ENCODE measurements around the gene PSMC5.
A peak's percentile ranks its signal among the peaks of the same experiment; 100 is the strongest.

Gene PSMC5

DNA sequence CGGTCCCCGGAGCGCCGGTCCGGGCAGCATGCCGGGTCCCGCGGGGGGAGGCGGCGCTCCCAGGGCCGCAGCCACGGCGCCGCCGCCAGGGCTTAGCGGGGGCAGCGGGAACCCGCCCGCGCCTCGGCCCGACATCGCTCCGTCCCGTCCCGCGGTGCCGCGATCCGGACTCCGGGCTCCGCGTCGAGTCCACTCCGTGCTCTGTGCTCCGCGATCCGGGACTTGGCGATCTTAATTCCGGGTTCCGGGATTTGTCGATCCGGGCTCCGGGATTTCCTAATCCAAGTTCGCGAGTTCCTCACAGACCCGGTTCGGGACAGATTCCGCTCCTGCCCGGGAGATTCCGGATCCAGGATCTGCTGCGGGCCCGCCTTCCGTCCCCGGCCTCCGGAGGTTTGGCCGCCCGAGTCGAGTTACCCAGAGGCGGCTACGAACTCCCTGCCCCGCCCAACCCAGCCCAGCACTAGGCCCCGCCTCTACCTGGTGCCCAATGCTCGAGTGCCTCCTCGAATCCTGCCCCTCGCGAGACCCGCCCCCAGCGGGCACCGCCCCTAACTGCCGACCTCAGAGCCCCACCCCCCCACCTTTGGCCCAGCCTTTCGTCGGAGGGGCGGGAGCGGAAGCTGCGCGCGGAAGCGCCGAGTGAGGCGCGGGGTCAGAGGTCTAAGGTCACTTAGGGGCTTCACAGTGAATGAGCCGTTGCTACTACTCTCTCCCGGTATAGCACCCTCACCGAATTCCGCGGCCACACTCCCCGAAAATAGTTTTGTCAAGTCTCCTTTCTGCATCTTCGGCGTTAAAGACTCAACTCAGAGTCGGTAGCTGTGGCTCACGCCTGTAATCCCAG, 15.5 kb downstream of the PSMC5 start, which contains the start of gene SMARCD2:
Gene SMARCD2 (minus strand): TSS at position 146 of the 847 bp plus-strand sequence. CDS start 11 bp downstream, at position 135.
- TF ChIP-seq, protein P1, sequence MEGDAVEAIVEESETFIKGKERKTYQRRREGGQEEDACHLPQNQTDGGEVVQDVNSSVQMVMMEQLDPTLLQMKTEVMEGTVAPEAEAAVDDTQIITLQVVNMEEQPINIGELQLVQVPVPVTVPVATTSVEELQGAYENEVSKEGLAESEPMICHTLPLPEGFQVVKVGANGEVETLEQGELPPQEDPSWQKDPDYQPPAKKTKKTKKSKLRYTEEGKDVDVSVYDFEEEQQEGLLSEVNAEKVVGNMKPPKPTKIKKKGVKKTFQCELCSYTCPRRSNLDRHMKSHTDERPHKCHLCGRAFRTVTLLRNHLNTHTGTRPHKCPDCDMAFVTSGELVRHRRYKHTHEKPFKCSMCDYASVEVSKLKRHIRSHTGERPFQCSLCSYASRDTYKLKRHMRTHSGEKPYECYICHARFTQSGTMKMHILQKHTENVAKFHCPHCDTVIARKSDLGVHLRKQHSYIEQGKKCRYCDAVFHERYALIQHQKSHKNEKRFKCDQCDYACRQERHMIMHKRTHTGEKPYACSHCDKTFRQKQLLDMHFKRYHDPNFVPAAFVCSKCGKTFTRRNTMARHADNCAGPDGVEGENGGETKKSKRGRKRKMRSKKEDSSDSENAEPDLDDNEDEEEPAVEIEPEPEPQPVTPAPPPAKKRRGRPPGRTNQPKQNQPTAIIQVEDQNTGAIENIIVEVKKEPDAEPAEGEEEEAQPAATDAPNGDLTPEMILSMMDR (IDR thresholded peaks at IDR 0.05; ENCODE audit: insufficient read depth, low read depth, low read length, missing control alignments), result no peak
- H3K4me3 ChIP-seq (ENCODE audit: low read depth, low read length), result peak within 1 kb of the TSS; percentile 78
- DNase-seq (ENCODE audit: low read depth), result peak; percentile 99

DNA sequence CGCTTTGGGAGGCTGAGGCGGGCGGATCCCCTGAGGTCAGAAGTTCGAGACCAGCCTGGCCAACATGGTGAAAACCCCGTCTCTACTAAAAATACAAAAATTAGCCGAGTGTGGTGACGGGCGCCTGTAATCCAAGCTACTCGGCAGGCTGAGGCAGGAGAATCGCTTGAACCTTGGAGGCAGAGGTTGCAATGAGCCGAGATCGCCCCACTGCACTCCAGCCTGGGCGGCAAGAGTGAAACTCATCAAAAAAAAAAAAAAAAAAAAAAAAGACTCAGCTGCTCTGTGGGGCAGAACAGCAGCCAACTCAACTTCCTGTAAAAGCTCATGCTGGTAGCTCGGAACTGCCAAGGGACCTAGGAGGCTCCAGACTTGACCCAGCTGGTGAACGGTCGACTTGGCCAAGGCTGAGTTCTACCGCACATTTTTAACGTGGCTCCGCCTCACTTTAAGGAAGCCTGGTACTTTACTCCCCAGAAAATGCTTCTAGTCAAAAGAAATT, 16.2 kb downstream of the PSMC5 start:
- peak overlapping the region; percentile 63 for H3K4me3 ChIP-seq (ENCODE audit: low read depth, low read length)
- peak; percentile 91 for DNase-seq (ENCODE audit: low read depth)

DNA sequence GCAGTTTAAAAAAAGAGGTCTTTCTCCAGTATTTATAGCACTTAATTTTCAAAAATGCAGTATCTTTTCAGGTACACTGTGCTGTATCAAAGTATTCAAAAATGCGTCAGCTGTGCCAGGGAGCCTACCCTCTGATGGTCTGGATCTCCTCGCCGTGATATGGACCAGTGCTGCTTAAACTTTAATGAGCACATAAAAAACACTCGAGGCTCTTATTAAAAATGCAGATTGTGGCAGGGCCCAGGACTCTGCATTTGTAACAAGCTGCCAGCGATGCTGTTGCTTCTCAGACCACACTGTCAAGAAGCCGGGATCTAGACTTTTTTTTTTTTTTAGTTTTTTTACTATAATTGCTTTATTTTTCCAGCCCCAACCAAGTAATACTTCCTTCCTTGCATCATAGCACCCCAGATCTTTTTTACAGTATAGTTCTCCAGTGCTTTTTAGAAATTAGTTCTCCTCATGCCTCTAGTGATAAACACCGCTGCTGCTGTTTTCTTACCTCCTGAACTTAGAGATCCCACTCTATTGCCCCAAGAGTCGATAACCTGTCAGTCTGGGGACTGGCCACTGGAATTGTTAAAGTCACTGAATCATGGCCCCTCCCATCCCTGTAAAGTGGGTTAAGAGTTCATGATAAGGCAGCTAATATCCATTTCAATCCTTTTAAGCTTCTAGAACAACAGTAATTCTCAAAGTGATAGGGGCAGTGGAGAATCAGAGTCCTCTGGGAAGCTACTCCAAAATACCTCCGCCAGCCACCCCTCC, 16.9 kb downstream of the PSMC5 start:
- no peak for DNase-seq (ENCODE audit: low read depth)
- H3K4me3 ChIP-seq (ENCODE audit: low read depth, low read length), result peak overlapping the region; percentile 63
- TF ChIP-seq, protein P1 (IDR thresholded peaks at IDR 0.05; ENCODE audit: insufficient read depth, low read depth, low read length, missing control alignments), result no peak

DNA sequence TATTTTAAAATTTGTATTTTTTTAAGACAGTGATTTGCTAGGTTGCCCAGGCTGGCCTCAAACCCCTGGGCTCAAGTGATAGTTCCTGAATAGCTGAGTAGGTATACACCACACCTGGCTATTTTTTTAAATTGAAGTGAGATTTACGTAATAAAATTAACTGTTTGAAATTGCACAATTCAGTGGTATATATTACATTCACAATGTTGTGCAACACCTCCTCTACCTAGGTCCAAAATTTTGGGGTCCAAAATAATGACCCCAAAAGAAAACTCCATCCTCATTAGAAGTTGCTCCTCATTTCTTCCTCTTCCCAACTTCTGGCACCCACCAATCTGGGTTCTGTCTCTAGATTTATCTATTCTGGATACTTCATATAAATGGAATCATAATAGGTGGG, 18.3 kb downstream of the PSMC5 start:
- no peak for DNase-seq (ENCODE audit: low read depth)
- TF ChIP-seq, protein P1 (IDR thresholded peaks at IDR 0.05; ENCODE audit: insufficient read depth, low read depth, low read length, missing control alignments), result no peak
- H3K4me3 ChIP-seq (ENCODE audit: low read depth, low read length), result no peak overlapping the region

DNA sequence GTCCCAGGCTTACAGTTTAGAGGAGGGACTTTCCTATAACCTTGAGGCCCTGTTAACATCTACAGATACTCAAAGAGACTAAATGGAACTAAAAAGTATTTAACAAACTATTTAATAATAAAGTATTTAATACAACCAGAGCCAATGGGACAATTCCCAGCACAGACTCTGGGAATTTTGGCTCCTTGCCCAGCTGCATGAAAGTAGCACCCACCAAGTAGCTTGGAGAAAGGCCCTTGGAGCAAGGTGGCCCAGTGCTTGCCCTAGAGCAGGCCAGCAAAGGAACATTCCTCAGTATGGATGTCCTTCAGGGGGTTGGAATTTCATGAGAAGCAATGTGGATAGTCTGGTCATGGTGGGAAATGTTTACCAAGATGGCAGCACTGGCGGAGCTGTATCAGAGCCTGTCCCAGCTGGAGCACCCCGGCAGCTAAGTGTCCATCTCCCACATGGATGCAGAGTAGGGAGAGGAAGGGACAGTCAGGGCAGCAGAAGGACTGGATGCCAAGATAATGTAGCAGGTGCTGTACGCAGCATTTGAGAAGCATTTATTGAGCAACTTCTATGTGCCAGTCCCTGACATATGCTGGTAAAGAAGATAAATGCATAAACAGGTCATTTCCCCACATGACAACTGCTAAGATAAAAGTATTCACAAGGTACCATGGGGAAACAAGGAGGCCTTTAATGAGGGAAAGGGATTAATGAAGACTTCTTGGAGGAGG, 20.5 kb downstream of the PSMC5 start:
- DNase-seq (ENCODE audit: low read depth), result no peak
- TF ChIP-seq, protein P1 (IDR thresholded peaks at IDR 0.05; ENCODE audit: insufficient read depth, low read depth, low read length, missing control alignments), result no peak
- H3K4me3 ChIP-seq (ENCODE audit: low read depth, low read length), result no peak overlapping the region

DNA sequence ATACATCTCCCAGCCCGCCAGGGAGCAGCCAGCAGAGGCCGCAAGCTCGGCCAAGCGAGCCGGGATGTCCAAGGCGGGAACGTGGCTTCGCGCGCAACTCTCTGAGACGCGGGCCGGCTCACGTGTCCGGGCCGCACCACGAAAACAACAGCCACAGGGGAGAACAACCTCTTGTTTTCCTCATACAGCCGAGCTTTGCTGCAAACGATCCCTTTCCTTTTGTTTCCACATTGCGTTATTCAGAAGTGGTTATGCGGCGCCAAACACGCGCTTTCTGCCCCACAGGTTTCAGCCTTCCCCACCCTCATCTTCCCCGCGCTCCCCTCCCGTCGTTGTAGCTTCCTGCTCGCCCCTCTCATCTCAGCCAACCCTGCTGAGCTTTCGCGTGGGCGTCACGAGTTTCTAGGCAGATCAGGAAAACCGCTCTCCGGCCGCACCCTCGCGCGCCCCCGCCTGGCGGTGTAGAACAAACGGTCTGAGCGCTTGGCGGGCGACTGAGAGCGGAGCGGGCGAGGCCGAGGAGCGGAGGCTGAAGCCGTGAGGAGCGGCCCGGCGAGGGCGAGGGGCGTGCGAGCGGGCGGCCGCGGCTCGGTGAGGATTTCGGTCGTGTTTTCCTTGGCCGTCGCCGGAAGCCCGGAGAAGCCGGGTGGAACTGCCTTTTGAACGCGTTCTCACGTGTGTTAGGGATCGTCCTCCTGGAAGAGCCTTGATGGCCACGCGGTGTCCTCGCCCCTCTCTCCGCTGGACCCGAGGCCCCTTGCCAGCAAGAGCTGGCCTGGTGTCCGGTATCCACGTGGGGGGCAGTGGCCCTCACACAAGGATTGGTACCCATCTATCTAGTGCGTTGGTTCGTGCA, 21.8 kb downstream of the PSMC5 start:
- peak overlapping the region; percentile 47 for H3K4me3 ChIP-seq (ENCODE audit: low read depth, low read length)
- TF ChIP-seq, protein P1 (IDR thresholded peaks at IDR 0.05; ENCODE audit: insufficient read depth, low read depth, low read length, missing control alignments), result peak; percentile 75
- peak; percentile 96 for DNase-seq (ENCODE audit: low read depth)
